Breast epithelium (tissue), 4 donors: ENCODE measurements around the gene STX10. TPM values are rescaled to one million over a fixed set of nuclear protein-coding genes. Genes with fewer than 3 reads are reported as not detected.
"Not testable (repeated sequence)": the region's sequence is repeated elsewhere in the genome, so short reads cannot be mapped to it uniquely, and the experiment has no call there.

Source experiments
- DNase-seq, 2 donors: peaks; one replicate each; pipeline ENCODE4 v3.0.0-alpha.2; 2019; ENCODE audit warnings: low spot score in 2 of 2
- H3K27ac ChIP-seq, 2 donors: fragments of 200-600 bp; sonication (generic) in 1 of 2; one replicate each; pipeline ENCODE4 v1.5.1; 2016 to 2019; ENCODE audit warnings: mild to moderate bottlenecking in 1 of 2
- H3K27me3 ChIP-seq, 2 donors: fragments of 200-600 bp; sonication (generic) in 1 of 2; one replicate each; pipeline versions ENCODE4 v1.5.1 to v1.6.0; 2017 to 2019; ENCODE audit warnings: control low read depth in 1 of 2, mild to moderate bottlenecking in 1 of 2
- H3K36me3 ChIP-seq: fragments of 200-600 bp; one replicate; pipeline ENCODE4 v1.5.1; 2019
- H3K4me1 ChIP-seq, 2 donors: fragments of 200-600 bp; sonication (generic); one replicate each; pipeline ENCODE4 v1.5.1; 2016 to 2019; ENCODE audit warnings: control low read depth in 1 of 2
- H3K4me3 ChIP-seq, 3 donors: fragments of 200-600 bp; sonication (generic); 1 replicate in 2 of 3; 2 replicates in 1 of 3; pipeline ENCODE4 v1.5.1; 2016 to 2019; ENCODE audit warnings: mild to moderate bottlenecking in 3 of 3, moderate library complexity in 2 of 3
- H3K9me3 ChIP-seq, 2 donors: fragments of 200-600 bp; sonication (generic) in 1 of 2; one replicate each; pipeline ENCODE4 v1.5.1; 2016 to 2019; ENCODE audit warnings: control low read depth in 1 of 2
- CTCF ChIP-seq, 3 donors: fragments of 450-650 bp; IDR thresholded peaks; one replicate each; pipeline ENCODE4 v1.5.1; 2016 to 2017; ENCODE audit warnings: antibody characterized with exemption in 3 of 3, mild to moderate bottlenecking in 3 of 3, moderate library complexity in 3 of 3
- POLR2A ChIP-seq: fragments of 450-650 bp; IDR thresholded peaks from one replicate; pipeline ENCODE4 v1.6.1; 2016; ENCODE audit warnings: antibody characterized with exemption, mild to moderate bottlenecking, moderate library complexity
- POLR2AphosphoS5 ChIP-seq, 3 donors: sonication (generic); formaldehyde crosslinking; IDR thresholded peaks; one replicate each; pipeline ENCODE4 v1.6.1; 2017; ENCODE audit warnings: antibody characterized with exemption in 3 of 3
- intact Hi-C: fragments of 100-400 bp; cut with DNase I; formaldehyde crosslinking; loops from one replicate; pipeline ENCODE4 v1.15.1; 2023; ENCODE audit warnings: low total_unique reads
- total RNA-seq, 3 donors: library from RNA; depleted of rRNA; stranded (reverse); fragments of >200 nt; gene quantifications; one replicate each; pipeline ENCODE4 v1.1.0, GENCODE V29; 2016

Gene STX10
- total RNA-seq, 3 donors from 2014 or later: 74.6 to 78.3 (median 75.2) TPM

- no peak overlapping the region for H3K4me3 ChIP-seq
- TF ChIP-seq POLR2AphosphoS5 (IDR thresholded peaks at IDR 0.05) (no peak), CTCF (IDR thresholded peaks at IDR 0.05) (no peak), POLR2A (no peak)
- H3K4me1 ChIP-seq: no peaks in the 10 kb centered on the region
- no peak for DNase-seq
- H3K9me3 ChIP-seq: no peaks in the 10 kb centered on the region
- no peaks in the 10 kb centered on the region for H3K27me3 ChIP-seq
- intact Hi-C loops: no loop called here
- no peak overlapping the region for H3K27ac ChIP-seq
- H3K36me3 ChIP-seq: no peaks in the 10 kb centered on the region
Observed at GRCh38 chr19:13189600-13189999, 39.4 kb upstream of the STX10 start.

- Histone ChIP-seq H3K27me3 (no peaks in the 10 kb centered on the region), H3K36me3 (no peaks in the 10 kb centered on the region), H3K27ac (no peak overlapping the region), H3K4me1 (no peaks in the 10 kb centered on the region), H3K4me3 (no peak overlapping the region), H3K9me3 (no peaks in the 10 kb centered on the region)
- intact Hi-C loops: no loop called here
- no peak for DNase-seq
- TF ChIP-seq POLR2AphosphoS5 (IDR thresholded peaks at IDR 0.05) (no peak), CTCF (IDR thresholded peaks at IDR 0.05) (no peak), POLR2A (no peak)
Observed at GRCh38 chr19:13187419-13187818, 37.2 kb upstream of the STX10 start.

- H3K4me3 ChIP-seq, H3K4me1 ChIP-seq, H3K27ac ChIP-seq, H3K9me3 ChIP-seq, H3K27me3 ChIP-seq, intact Hi-C loops, DNase-seq, H3K36me3 ChIP-seq: not testable (repeated sequence)
Observed at GRCh38 chr19:13186688-13187087, 36.5 kb upstream of the STX10 start.

- H3K36me3 ChIP-seq, intact Hi-C loops, H3K4me1 ChIP-seq, DNase-seq, H3K27me3 ChIP-seq, H3K9me3 ChIP-seq, H3K4me3 ChIP-seq, H3K27ac ChIP-seq: not testable (repeated sequence)
Observed at GRCh38 chr19:13185763-13186657, 35.8 kb upstream of the STX10 start.

GRCh38 chr19:13184926-13185325, 34.8 kb upstream of the STX10 start:
- H3K36me3 ChIP-seq, DNase-seq: not testable (repeated sequence)

GRCh38 chr19:13181747-13182388, 31.7 kb upstream of the STX10 start:
- peak; percentile 59 to 67 for DNase-seq
- H3K4me1 ChIP-seq: peaks cover 0 to 7% of the 10 kb centered on the region in 2 donors
- H3K36me3 ChIP-seq: no peaks in the 10 kb centered on the region
- no peaks in the 10 kb centered on the region for H3K9me3 ChIP-seq
- no peaks in the 10 kb centered on the region for H3K27me3 ChIP-seq
- H3K27ac ChIP-seq: peak overlapping the region; percentile 20 to 57
- intact Hi-C loops: no loop called here
- TF ChIP-seq CTCF (IDR thresholded peaks at IDR 0.05): no peak
- no peak for TF ChIP-seq POLR2A
- TF ChIP-seq POLR2AphosphoS5 (IDR thresholded peaks at IDR 0.05): no peak
- H3K4me3 ChIP-seq: no peak overlapping the region

More at GRCh38 chr19:13184926-13185325, 34.8 kb upstream of the STX10 start:
- intact Hi-C loops, H3K27ac ChIP-seq, H3K9me3 ChIP-seq, H3K4me3 ChIP-seq, H3K27me3 ChIP-seq, H3K4me1 ChIP-seq: not testable (repeated sequence)

GRCh38 chr19:13178291-13178690, 28.1 kb upstream of the STX10 start:
- H3K27ac ChIP-seq, H3K36me3 ChIP-seq, H3K4me1 ChIP-seq, H3K9me3 ChIP-seq, H3K4me3 ChIP-seq, DNase-seq, H3K27me3 ChIP-seq, intact Hi-C loops: not testable (repeated sequence)

- H3K36me3 ChIP-seq, intact Hi-C loops, H3K4me3 ChIP-seq, H3K27me3 ChIP-seq, H3K4me1 ChIP-seq, DNase-seq, H3K9me3 ChIP-seq, H3K27ac ChIP-seq: not testable (repeated sequence)
Observed at GRCh38 chr19:13177584-13177983, 27.4 kb upstream of the STX10 start.
